Measurements from ENCODE around the gene FAM53B. TPM values are rescaled to one million over a fixed set of nuclear protein-coding genes. Genes with fewer than 3 reads are reported as not detected.

The FAM53B gene
- total RNA-seq, 2 experiments from 2014 or later: 56.6 to 58.5 TPM

DNA sequence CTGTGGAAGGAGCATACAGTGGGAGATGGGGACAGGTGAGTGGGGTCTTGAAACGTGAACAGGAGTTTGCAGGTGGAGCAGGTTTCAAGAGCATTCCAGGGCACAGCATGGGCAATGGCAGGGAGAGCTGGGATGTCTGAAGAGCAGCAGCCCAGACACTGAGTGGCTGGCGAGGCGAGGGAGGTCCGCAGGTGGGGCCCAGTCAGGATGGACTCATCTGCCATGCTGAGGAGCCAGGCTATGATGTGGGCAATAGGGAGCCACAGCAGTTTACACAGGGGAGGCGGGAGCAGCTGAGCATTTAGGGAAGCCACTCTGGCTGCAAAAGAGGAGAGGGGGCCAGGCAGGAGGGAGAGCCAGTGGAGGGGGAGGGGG lies 138.7 kb downstream of the FAM53B start:
- H2AFZ ChIP-seq (ENCODE audit: low read length): no peak overlapping the region
- no peaks in the 10 kb centered on the region for H3K36me3 ChIP-seq (ENCODE audit: insufficient read depth, low read length)
- H3K4me3 ChIP-seq (ENCODE audit: low read depth, low read length, poor library complexity, severe bottlenecking): peak overlapping the region; percentile 22
- ChIA-PET POLR2A (interaction anchor here (0.6 kb wide), 1 partner anchor 43 kb away, joined by 4 read pairs; no protein-coding TSS in a partner anchor), CTCF (ENCODE audit: unreplicated experiment) (interaction anchor here (1.1 to 1.3 kb wide), 2 partner anchors 60 to 75 kb away, joined by 3 read pairs; no protein-coding TSS in a partner anchor)
- no peaks in the 10 kb centered on the region for H3K9me3 ChIP-seq (ENCODE audit: low read length)
- peak overlapping the region; percentile 59 for H3K27ac ChIP-seq (ENCODE audit: low read depth, low read length, poor library complexity, severe bottlenecking)
- no peak for DNase-seq (ENCODE audit: low spot score)
- H3K4me1 ChIP-seq (ENCODE audit: insufficient read depth, low read length, poor library complexity, severe bottlenecking): peaks cover 68% of the 10 kb centered on the region
- TF ChIP-seq EZH2phosphoT487 (IDR thresholded peaks at IDR 0.05; ENCODE audit: borderline replicate concordance, low read depth, low read length): no peak
- TF ChIP-seq, protein P1, sequence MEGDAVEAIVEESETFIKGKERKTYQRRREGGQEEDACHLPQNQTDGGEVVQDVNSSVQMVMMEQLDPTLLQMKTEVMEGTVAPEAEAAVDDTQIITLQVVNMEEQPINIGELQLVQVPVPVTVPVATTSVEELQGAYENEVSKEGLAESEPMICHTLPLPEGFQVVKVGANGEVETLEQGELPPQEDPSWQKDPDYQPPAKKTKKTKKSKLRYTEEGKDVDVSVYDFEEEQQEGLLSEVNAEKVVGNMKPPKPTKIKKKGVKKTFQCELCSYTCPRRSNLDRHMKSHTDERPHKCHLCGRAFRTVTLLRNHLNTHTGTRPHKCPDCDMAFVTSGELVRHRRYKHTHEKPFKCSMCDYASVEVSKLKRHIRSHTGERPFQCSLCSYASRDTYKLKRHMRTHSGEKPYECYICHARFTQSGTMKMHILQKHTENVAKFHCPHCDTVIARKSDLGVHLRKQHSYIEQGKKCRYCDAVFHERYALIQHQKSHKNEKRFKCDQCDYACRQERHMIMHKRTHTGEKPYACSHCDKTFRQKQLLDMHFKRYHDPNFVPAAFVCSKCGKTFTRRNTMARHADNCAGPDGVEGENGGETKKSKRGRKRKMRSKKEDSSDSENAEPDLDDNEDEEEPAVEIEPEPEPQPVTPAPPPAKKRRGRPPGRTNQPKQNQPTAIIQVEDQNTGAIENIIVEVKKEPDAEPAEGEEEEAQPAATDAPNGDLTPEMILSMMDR (conservative IDR thresholded peaks at IDR 0.05; ENCODE audit: low read length): no peak
- intact Hi-C loops (cut with micrococcal nuclease; ENCODE audit: unreplicated experiment): loop anchor here (5.0 kb wide), 1 partner anchor 1203 kb away; no protein-coding TSS in a partner anchor
- H3K9me2 ChIP-seq (ENCODE audit: insufficient read depth, low read length): no peaks in the 10 kb centered on the region
- H3K79me2 ChIP-seq (ENCODE audit: insufficient read depth, low read depth, low read length): no peaks in the 10 kb centered on the region
- BruUV-seq (replicated peaks): no TSS peak
- no peaks in the 10 kb centered on the region for H4K20me1 ChIP-seq (ENCODE audit: insufficient read depth, low read length)
- peak overlapping the region; percentile 62 for H3K4me2 ChIP-seq (ENCODE audit: low read length)

DNA sequence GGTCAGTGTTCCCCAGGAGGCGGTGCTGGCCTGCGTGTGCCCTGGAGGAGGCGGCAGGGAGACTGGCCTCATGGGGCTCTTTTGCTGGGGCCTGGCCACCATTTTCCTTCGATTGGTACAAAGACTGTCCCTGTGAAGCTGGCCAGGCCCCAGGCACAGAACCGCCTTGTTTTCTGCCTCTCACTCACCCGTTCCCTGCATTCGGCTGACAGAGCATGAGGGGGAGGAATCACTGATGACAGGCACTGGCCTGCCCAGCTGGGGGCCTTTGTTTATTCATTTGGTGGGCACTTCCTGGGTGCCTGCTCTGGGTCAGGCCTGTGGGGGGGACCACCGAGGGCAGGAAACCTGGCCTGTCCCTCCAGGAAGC lies 139.2 kb downstream of the FAM53B start:
- Histone ChIP-seq H3K9me3 (ENCODE audit: low read length) (no peaks in the 10 kb centered on the region), H3K9me2 (ENCODE audit: insufficient read depth, low read length) (no peaks in the 10 kb centered on the region), H3K4me1 (ENCODE audit: insufficient read depth, low read length, poor library complexity, severe bottlenecking) (peaks cover 73% of the 10 kb centered on the region), H3K79me2 (ENCODE audit: insufficient read depth, low read depth, low read length) (no peaks in the 10 kb centered on the region), H3K4me2 (ENCODE audit: low read length) (peak overlapping the region; percentile 62), H3K27ac (ENCODE audit: low read depth, low read length, poor library complexity, severe bottlenecking) (peak overlapping the region; percentile 59), H4K20me1 (ENCODE audit: insufficient read depth, low read length) (no peaks in the 10 kb centered on the region), H2AFZ (ENCODE audit: low read length) (no peak overlapping the region), H3K36me3 (ENCODE audit: insufficient read depth, low read length) (no peaks in the 10 kb centered on the region), H3K4me3 (ENCODE audit: low read depth, low read length, poor library complexity, severe bottlenecking) (peak overlapping the region; percentile 11)
- ChIA-PET POLR2A (interaction anchor here (0.6 to 5.5 kb wide), 3 partner anchors 42 to 64 kb away, joined by 4 to 34 read pairs (median 5); no protein-coding TSS in a partner anchor), CTCF (ENCODE audit: unreplicated experiment) (interaction anchor here (1.1 to 1.5 kb wide), 4 partner anchors 60 to 138 kb away, joined by 3 to 4 read pairs (median 4); no protein-coding TSS in a partner anchor)
- intact Hi-C loops (cut with micrococcal nuclease; ENCODE audit: unreplicated experiment): loop anchor here (5.0 kb wide), 1 partner anchor 1203 kb away; no protein-coding TSS in a partner anchor
- no TSS peak for BruUV-seq (replicated peaks)
- TF ChIP-seq, protein P1 (conservative IDR thresholded peaks at IDR 0.05; ENCODE audit: low read length): no peak
- no peak for TF ChIP-seq EZH2phosphoT487 (IDR thresholded peaks at IDR 0.05; ENCODE audit: borderline replicate concordance, low read depth, low read length)
- no peak for DNase-seq (ENCODE audit: low spot score)
